NB4 (cell line): Measurements from ENCODE around the gene ABTB2.

Experiments
- CTCF ChIP-seq: IDR thresholded peaks from one replicate; pipeline ENCODE4 v1.5.1; 2012; ENCODE audit warnings: low read depth, low read length
- POLR2A ChIP-seq: IDR thresholded peaks from 2 replicates; pipeline ENCODE4 v1.6.1; 2011; ENCODE audit warnings: mild to moderate bottlenecking; ENCODE audit not compliant: insufficient read length; ENCODE audit errors: extremely low read depth

GRCh38 chr11:34124885-34125668 lies 232.7 kb downstream of the ABTB2 start:
- TF ChIP-seq CTCF (no peak), POLR2A (no peak)
